Lung (tissue), 12 donors: ENCODE results near the gene PRKD2. TPM values are rescaled to one million over a fixed set of nuclear protein-coding genes. Genes with fewer than 3 reads are reported as not detected.

Experiments
- ATAC-seq: fragments of 200-7000 bp; cut with Tn5 transposase; one replicate; pipeline ENCODE4 v1.9.1; 2020; ENCODE audit warnings: moderate number of reproducible peaks; ENCODE audit not compliant: insufficient read depth, low FRiP score
- DNase-seq, 3 donors: peaks; one replicate each; pipeline ENCODE4 v3.0.0-alpha.2; 2013 to 2017
- H3K27ac ChIP-seq, 2 donors: one replicate each; pipeline ENCODE4 v1.5.1; 2013; ENCODE audit warnings: mild to moderate bottlenecking in 2 of 2, moderate library complexity in 2 of 2, control low read depth in 1 of 2, inconsistent platforms in 1 of 2, low read depth in 1 of 2, low read length in 1 of 2
- H3K27me3 ChIP-seq, 3 donors: one replicate each; pipeline ENCODE4 v1.5.1; 2013; ENCODE audit warnings: low read length in 2 of 3; ENCODE audit not compliant: control insufficient read depth in 3 of 3, insufficient read depth in 3 of 3
- H3K36me3 ChIP-seq, 4 donors: one replicate each; pipeline ENCODE4 v1.5.1; 2013; ENCODE audit warnings: low read length in 4 of 4, mild to moderate bottlenecking in 1 of 4, moderate library complexity in 1 of 4; ENCODE audit not compliant: control insufficient read depth in 4 of 4, insufficient read depth in 4 of 4
- H3K4me1 ChIP-seq, 5 donors: one replicate each; pipeline ENCODE4 v1.5.1; 2013; ENCODE audit warnings: low read length in 5 of 5, mild to moderate bottlenecking in 2 of 5, moderate library complexity in 1 of 5; ENCODE audit not compliant: control insufficient read depth in 5 of 5, insufficient read depth in 5 of 5
- H3K4me3 ChIP-seq: one replicate; pipeline ENCODE4 v1.5.1; 2013; ENCODE audit warnings: mild to moderate bottlenecking, control low read depth, moderate library complexity
- H3K9ac ChIP-seq, 2 donors: one replicate each; pipeline ENCODE4 v1.5.1; 2013; ENCODE audit warnings: low read length in 2 of 2, control low read depth in 1 of 2; ENCODE audit not compliant: insufficient read depth in 1 of 2
- H3K9me3 ChIP-seq, 4 donors: one replicate each; pipeline ENCODE4 v1.5.1; 2013; ENCODE audit warnings: low read length in 3 of 4, mild to moderate bottlenecking in 1 of 4, moderate library complexity in 1 of 4; ENCODE audit not compliant: control insufficient read depth in 4 of 4, insufficient read depth in 3 of 4
- WGBS, 2 donors: extraction: QIAGEN DNeasy Blood & Tissue Kit; methylation state at CpG; one replicate each; pipeline ENCODE4 v1.1.7; 2013; 5-methylcytosine and 5-hydroxymethylcytosine counted together
- polyA plus RNA-seq, 2 donors: library from polyadenylated mRNA; stranded (reverse); fragments of 200-250 nt; gene quantifications; one replicate each; pipeline ENCODE4 v1.2.1, GENCODE V29; 2013
- total RNA-seq, 2 donors: library from RNA; depleted of rRNA in 1 of 2; stranded (reverse); fragments of >200 nt in 1 of 2; gene quantifications; one replicate each; pipeline ENCODE4 v1.2.1, GENCODE V29; 2014 to 2021
- TF ChIP-seq, protein P1 (sequence below): IDR thresholded peaks from 2 replicates; pipeline ENCODE4 v1.5.1; 2012; ENCODE audit warnings: mild to moderate bottlenecking; ENCODE audit errors: control extremely low read depth, extremely low read depth
- donor health status: control.
- donor health status: control.
- donor health status: Bipolar disorder and iron deficiency.
- donor health status: healthy.
- donor health status: DM: yes; HTN: yes; CAD: no.

PRKD2 gene
- total and polyA plus RNA-seq, 4 donors = 35.5 to 56.2 (median 45.1) TPM

DNA sequence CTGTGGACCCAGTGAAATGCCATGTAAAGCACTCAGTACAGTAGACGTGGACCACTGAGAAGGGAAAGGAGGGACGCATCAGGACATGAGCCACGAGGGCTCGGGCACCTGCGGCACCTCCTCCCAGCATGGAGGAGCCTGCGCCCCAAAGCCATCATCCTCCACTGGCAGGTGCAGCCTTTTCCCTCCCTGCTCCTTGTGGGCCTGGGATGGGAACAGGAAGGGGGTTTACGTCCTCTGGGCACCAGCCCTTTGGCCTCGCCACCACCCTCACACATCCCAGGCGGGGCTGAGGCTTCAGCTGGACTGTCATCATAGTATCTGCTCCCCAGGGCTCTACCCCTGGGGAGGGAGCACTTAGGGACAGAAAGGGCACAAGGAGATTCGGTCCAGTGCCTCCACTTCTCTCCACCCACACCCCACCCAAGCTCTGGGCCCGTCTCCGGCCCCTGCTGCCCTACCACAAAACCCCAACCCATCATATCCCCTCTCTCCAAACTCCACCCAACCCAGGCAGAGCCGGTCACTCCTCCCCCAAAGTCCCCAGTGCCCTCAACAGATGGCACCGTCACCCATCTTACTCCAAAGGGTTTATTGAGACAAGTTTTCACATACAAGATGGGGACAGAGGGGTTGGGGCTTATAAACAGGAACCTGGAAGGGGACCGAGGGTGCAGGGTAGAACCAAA, 2.2 kb upstream of the PRKD2 start:
- H3K4me3 ChIP-seq = no peak overlapping the region

DNA sequence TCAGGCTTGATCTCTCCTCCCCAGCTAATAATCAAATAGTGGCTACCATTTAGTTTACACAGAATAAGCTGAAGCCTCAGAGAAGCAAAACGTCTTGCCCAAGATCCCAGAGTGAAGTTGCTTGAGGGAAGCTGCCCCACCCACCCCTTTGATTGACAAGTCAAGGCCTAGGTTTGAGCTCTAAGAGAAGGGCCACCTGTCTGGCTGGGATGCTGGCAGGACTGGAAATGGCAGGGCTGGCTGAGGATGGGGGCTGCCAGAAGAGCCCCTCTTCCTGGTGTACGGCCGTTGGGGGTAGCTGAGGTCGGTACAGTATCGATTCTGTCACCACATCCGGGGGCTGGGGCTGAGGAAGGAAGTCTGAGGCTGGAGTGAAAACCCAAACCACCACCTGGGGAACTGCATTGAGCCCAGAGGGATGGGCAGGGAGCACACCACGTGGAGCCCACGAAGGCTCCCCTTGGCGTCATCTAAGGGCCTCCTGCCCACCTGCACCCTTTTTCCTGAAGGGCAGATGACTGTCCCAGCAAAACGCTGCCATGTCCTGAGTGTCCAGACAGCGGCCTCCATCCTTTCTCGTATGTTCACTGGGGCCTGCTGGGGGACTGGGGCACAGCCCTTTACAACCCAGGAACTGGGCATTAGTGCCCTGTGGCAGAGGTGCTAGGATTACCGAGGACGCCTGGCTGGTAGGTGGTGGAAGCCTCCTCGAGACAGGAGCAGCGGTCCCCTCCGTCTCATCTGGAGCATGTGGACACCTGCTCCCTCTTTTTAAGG, 1.4 kb upstream of the PRKD2 start:
- DNase-seq (no peak), ATAC-seq (no peak)
- 31 to 49% methylated on average over 17 of the region's 17 CpGs for WGBS, 2 donors
- peaks cover 3 to 21% (median 11%) of the 10 kb centered on the region in 5 donors for H3K4me1 ChIP-seq
- no peak overlapping the region for H3K9ac ChIP-seq
- TF ChIP-seq, protein P1, sequence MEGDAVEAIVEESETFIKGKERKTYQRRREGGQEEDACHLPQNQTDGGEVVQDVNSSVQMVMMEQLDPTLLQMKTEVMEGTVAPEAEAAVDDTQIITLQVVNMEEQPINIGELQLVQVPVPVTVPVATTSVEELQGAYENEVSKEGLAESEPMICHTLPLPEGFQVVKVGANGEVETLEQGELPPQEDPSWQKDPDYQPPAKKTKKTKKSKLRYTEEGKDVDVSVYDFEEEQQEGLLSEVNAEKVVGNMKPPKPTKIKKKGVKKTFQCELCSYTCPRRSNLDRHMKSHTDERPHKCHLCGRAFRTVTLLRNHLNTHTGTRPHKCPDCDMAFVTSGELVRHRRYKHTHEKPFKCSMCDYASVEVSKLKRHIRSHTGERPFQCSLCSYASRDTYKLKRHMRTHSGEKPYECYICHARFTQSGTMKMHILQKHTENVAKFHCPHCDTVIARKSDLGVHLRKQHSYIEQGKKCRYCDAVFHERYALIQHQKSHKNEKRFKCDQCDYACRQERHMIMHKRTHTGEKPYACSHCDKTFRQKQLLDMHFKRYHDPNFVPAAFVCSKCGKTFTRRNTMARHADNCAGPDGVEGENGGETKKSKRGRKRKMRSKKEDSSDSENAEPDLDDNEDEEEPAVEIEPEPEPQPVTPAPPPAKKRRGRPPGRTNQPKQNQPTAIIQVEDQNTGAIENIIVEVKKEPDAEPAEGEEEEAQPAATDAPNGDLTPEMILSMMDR = no peak
- H3K27me3 ChIP-seq = no peaks in the 10 kb centered on the region
- peak overlapping the region in 1 of 2 donors; percentile 91 for H3K27ac ChIP-seq
- H3K36me3 ChIP-seq = peaks cover 7 to 32% (median 17%) of the 10 kb centered on the region in 4 donors
- H3K9me3 ChIP-seq = no peaks in the 10 kb centered on the region
- H3K4me3 ChIP-seq = no peak overlapping the region

More for the DNA sequence above, 2.2 kb upstream of the PRKD2 start:
- TF ChIP-seq, protein P1 = no peak
- Histone ChIP-seq H3K27me3 (no peaks in the 10 kb centered on the region), H3K27ac (peak overlapping the region in 1 of 2 donors; percentile 44), H3K36me3 (peaks cover 7 to 37% (median 20%) of the 10 kb centered on the region in 4 donors), H3K4me1 (peaks cover 3 to 19% (median 11%) of the 10 kb centered on the region in 5 donors), H3K9ac (no peak overlapping the region), H3K9me3 (no peaks in the 10 kb centered on the region)
- WGBS, 2 donors = 66 to 75% methylated on average over 15 of the region's 15 CpGs
- ATAC-seq (no peak), DNase-seq (no peak)

DNA sequence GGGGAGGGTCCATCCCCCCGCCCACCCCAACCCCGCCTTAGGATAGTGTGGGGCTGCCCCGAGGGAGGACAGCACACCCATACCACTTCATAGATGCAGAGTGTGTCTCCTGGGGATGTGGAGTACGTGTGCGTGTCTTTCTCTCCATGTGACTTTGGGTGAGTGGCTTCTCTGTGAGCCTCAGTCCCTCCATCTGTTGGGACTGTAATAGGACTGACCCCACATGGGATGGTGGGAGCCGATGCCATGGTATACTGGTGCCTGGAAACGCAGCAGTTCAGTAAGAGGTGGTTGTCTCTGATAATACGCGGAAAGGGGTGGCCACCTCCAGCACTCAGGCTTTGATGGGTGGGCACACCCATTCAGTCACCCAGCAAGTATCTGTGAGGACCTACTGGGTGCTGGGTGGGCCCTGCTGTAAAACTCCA, 816 bp upstream of the PRKD2 start:
- Histone ChIP-seq H3K27ac (peak overlapping the region; percentile 78 to 91), H3K9ac (no peak overlapping the region), H3K36me3 (peaks cover 4 to 26% (median 14%) of the 10 kb centered on the region in 4 donors), H3K9me3 (no peaks in the 10 kb centered on the region), H3K4me3 (peak overlapping the region; percentile 64), H3K27me3 (no peaks in the 10 kb centered on the region), H3K4me1 (peaks cover 3 to 23% (median 11%) of the 10 kb centered on the region in 5 donors)
- DNase-seq = no peak
- WGBS, 2 donors = 11 to 17% methylated on average over 9 of the region's 9 CpGs
- TF ChIP-seq, protein P1 = no peak
- no peak for ATAC-seq
